GM19468 (cell line): ENCODE results near the gene P2RY12.

Source experiments
- ATAC-seq: cut with Tn5 transposase; IDR thresholded peaks from one replicate; pipeline ENCODE4 v1.9.1; 2021; ENCODE audit warnings: mild to moderate bottlenecking, moderate library complexity, moderate number of reproducible peaks; ENCODE audit not compliant: unreplicated experiment; ENCODE audit errors: extremely low read depth

Gene P2RY12

GRCh38 chr3:151384741-151385174 is at the start of gene P2RY12:
Gene P2RY12 (minus strand): TSS chr3:151384753. CDS start chr3:151338845, 45,908 bp downstream.
- ATAC-seq = no peak

- no peak for ATAC-seq
Measured at GRCh38 chr3:151432616-151433372, 48.2 kb upstream of the P2RY12 start.

GRCh38 chr3:151431940-151432339 is 47.4 kb upstream of the P2RY12 start:
- no peak for ATAC-seq

- no peak for ATAC-seq
Measured at GRCh38 chr3:151430821-151431484, 46.4 kb upstream of the P2RY12 start.

GRCh38 chr3:151428386-151428785 is 43.8 kb upstream of the P2RY12 start:
- no peak for ATAC-seq

- no peak for ATAC-seq
Measured at GRCh38 chr3:151426341-151426657, 41.7 kb upstream of the P2RY12 start.

- ATAC-seq = no peak
Measured at GRCh38 chr3:151425627-151426340, 41.2 kb upstream of the P2RY12 start.

- no peak for ATAC-seq
Measured at GRCh38 chr3:151423091-151423490, 38.5 kb upstream of the P2RY12 start.

GRCh38 chr3:151421938-151422337 is 37.4 kb upstream of the P2RY12 start:
- ATAC-seq = no peak

- no peak for ATAC-seq
Measured at GRCh38 chr3:151419806-151420205, 35.3 kb upstream of the P2RY12 start.

GRCh38 chr3:151415289-151415688 is 30.7 kb upstream of the P2RY12 start:
- no peak for ATAC-seq

GRCh38 chr3:151412989-151413388 is 28.4 kb upstream of the P2RY12 start:
- no peak for ATAC-seq

GRCh38 chr3:151410891-151411559 is 26.5 kb upstream of the P2RY12 start:
- ATAC-seq = no peak

GRCh38 chr3:151407928-151408327 is 23.4 kb upstream of the P2RY12 start:
- ATAC-seq = no peak

GRCh38 chr3:151404316-151404715 is 19.8 kb upstream of the P2RY12 start:
- ATAC-seq = no peak

GRCh38 chr3:151403246-151403645 is 18.7 kb upstream of the P2RY12 start:
- ATAC-seq = no peak

- ATAC-seq = no peak
Measured at GRCh38 chr3:151402349-151402748, 17.8 kb upstream of the P2RY12 start.

- ATAC-seq = no peak
Measured at GRCh38 chr3:151400341-151400740, 15.8 kb upstream of the P2RY12 start.

GRCh38 chr3:151398895-151399294 is 14.3 kb upstream of the P2RY12 start:
- no peak for ATAC-seq

GRCh38 chr3:151395806-151396205 is 11.3 kb upstream of the P2RY12 start:
- no peak for ATAC-seq

GRCh38 chr3:151394611-151395010 is 10.1 kb upstream of the P2RY12 start:
- ATAC-seq = no peak
